GM21786 (cell line): ENCODE data around the gene KRT2.
"Not testable (repeated sequence)": the region's sequence is repeated elsewhere in the genome, so short reads cannot be mapped to it uniquely, and the experiment has no call there.

ENCODE experiments used
- ATAC-seq: cut with Tn5 transposase; IDR thresholded peaks from one replicate; pipeline ENCODE4 v1.9.1; 2021; ENCODE audit not compliant: unreplicated experiment

KRT2 gene

DNA sequence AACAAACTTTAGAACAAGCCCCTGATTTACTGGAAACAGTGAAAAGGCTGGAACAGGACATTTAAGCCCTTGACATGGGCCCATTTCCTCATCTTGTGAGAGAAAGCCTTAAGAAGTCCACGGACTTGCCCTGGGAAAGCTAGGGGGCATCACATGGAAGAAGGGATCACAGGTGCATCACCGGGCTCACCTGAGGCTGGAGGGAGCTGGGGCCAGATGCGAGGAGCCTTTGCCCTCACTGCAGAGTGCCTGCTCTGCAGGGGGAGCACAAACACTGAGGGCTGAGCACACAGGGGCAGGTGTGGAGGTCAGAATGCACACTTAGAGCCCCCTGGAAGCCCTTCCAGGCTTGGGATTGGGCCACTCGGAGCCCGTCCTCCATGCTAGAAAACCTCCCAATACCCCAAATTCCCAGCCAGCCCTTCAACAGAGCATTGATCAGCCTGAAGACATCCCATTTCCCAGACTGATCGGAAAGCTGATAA is 33.4 kb upstream of the KRT2 start:
- no peak for ATAC-seq

DNA sequence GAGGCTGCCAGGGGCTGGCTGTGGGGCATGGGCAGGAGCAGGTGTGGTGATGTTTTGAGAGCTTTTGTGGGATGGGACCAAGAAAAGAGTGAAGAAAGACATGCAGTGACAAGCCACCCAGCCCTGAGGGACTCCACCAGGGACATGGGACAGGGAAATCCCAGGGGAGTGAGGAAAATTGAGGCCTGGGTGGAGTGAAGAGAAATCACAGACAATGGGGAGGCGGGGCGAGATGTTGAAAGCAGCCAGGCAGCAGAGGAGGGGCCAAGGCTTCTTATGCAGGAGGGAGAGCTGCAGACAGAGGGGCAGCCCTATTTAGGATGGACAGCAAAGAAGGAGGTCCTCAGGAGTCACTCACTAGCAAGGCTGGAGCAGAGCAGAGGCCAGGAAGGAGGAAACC is 32.4 kb upstream of the KRT2 start:
- ATAC-seq: no peak

DNA sequence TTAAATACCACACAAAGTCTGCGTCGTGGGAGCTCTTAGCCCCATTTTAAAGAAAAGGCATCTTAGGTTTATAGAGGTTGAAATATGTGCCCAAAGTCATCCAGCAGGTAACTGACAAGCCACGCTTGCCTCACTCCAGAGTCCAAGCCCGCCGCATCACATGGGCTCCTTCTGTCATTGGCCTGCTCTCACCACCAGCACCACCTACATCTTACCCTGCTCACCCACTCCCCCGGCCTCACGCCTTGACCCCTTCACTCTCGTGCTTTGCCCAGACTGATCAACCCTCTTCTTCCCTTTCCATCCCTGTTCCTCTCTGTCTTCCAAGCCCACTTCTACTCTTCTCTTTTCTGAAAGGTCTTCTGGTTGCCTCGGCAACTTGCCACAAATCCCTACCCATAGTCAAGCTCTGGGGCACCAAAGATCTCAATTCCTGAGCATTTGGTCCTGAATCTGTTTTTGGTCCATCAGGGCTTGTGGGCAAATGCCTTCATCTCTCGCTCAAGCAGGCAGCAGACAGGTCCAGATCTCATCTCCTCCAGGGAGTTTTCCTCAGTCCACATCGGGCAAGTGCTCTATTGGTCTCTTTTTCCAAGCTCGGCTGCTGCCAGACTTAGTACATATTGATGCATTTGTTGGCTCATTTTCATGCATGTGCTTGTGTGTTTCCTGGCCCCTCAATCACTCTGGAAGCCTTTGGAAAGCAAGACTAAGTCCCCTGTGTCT is 31.7 kb upstream of the KRT2 start:
- ATAC-seq: no peak

DNA sequence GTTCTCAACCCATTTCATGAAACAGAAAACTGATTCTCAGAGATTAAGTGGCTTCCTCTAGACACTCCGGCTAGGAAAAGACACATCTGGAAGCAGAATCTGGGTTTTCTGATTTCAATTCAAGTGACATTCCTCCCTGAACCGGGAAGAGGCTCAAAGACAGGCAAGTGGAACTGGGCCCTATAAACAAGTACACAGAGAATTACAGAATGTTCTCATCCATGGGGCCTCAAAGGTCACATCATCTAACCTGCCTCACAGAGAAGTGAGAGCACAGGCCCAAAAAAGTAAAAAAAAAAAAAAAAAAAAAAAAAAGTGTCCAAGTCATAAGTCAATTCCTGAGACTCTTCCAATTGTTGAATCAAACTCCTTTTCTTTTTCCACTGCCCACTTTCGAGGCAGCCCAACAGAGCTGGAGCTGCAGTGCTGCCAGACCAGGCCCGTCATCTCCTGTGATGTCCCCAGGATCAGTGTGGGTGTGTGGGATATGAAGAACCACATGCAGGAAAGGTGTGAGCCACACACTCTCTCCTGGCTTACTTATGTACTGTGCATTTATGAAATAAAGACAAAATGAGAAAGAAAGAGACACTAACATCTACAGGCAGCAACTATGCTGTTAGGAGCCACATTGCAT is 31.0 kb upstream of the KRT2 start:
- no peak for ATAC-seq

DNA sequence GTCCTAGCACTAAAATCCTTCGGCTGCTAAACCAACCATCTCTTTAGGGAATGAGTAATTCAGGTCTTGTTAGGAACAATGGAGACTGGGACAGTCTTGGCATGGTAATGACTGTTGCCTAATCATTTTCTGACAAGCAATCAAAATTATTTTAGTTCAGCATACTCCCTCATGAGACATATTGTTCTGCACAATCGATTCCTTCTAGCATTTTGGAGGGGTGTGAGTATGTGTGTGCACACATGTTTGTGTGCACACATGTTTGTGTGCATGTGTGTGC is 30.3 kb upstream of the KRT2 start:
- ATAC-seq: no peak

DNA sequence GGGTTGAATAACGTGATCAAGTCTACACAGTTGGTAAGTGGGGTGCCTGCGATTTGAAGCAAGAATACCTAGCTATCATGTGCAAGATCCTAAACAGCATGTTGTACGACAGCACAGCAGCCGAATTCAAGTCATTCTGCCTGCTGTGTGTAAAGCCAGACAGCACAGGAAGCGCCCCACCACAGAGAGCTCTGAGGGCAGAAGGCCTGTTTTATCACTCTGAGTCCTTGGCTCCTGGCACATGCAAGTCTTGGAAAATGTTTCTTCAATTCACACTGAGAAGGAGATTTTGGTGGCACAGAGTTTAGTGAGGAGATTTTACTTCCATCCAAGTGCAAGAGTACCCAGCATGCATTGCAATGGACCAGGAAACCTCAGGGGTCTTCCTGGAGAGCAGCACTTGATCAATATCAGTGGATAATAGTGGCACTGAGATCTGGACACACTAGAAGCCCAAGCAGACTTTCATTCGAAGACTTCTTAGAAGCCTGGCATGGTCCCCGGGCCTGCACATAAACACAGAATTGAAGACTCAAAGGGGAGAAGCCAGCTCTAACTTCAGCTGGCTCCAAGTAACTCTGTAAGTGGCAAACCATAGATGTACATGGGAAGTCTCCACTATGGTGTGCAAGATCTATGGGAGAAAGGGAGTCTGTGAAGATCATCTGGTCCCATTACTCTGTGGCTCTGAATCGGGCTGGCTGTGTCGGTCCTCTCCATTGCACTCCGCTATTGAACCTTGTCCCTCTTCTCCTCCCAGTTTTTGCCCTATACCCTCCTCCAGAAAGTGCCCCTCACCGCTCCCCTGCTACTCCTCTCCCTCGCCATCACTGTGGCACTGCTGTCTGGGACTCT is 29.7 kb upstream of the KRT2 start:
- no peak for ATAC-seq

DNA sequence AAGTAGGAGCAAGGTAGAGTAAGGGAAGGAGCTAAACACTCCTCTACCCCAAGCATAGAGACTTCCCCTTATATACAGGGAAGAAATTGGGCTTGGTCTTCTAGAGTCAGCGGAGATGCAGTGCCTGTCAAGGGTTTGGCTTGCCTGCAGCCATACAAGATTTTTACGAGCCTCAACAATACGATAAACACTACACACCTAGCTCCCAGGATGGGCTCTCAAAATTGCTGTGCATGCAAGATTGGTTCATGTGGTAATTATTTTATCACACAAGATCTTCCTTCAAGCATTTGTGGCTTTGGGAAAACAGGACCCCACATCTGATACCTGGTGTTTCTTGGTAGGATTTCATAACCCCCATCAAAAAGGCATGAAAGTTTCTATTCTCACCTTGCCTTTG is 28.4 kb upstream of the KRT2 start, which contains the start of gene KRT1:
Gene KRT1, minus strand, starts transcription at position 45 of the 400 bp plus-strand sequence. CDS start 59 bp downstream, outside the sequence.
- no peak for ATAC-seq

DNA sequence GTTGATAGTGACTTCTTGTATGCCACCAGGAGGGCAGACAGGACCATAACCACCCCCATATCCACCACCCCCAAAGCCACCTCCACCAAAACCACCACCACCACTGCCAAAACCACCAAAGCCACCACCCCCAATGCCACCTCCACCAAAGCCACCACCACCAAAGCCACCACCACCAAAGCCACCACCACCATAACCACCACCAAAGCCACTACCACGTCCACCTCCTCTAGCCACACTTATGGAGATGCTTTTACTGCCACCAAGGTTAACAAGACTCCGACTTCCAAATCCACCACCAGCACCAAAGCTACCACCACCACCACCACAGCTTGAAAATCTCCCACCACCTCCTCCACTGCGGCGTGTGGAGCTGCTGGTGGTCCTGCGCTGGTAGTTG is 27.9 kb upstream of the KRT2 start:
- no peak for ATAC-seq

DNA sequence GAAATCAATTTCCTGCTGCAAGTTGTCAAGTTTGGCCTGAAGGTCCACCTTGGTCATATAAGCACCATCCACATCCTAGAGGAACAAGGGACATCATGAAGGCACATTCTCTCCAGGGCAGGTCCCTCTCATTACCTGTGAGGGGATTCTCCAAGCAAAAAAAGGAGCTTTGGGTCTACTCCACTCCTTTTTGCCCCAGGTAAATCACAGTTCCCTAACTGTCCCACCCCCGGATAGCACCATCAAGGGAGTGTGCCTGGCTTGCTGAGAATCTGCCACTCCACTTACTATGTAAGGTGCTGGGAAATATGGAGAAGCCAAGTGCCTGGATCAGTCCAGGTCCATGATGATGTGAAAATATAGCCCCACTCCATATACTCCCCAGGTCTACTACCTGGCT is 25.7 kb upstream of the KRT2 start:
- ATAC-seq: no peak

DNA sequence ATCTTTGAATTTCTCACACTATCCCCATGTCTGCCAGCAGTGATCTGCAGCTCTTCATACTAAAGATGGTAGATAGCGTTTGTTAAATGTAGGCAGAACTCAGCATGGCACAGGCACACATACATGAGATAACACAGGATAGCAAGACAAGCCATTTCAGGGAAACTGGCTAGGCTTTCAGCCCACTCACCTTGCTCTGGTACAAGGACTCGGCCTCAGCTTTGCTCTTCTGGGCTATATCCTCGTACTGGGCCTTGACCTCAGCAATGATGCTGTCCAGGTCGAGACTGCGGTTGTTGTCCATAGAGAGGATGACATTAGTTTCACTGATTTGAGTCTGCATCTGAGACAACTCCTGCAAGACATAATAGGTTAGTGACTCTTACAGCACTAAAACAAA is 25.1 kb upstream of the KRT2 start:
- no peak for ATAC-seq

DNA sequence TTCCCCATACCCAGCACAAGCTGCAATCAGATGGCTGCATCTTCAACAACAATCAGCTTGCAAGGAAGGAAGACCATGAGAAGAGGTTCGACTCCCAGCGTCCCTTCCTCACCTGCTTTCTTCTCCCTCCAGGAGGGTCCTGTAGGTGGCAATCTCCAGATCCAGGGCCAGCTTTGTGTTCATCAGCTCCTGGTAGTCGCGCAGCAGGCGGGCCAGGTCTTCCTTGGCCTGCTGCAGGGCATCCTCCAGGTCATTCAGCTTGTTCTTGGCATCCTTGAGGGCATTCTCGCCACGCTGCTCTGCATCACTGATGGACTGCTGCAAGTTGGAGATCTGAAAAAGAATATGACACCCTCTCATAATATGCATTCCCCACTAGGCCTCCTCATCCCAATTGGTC is 24.2 kb upstream of the KRT2 start:
- no peak for ATAC-seq

DNA sequence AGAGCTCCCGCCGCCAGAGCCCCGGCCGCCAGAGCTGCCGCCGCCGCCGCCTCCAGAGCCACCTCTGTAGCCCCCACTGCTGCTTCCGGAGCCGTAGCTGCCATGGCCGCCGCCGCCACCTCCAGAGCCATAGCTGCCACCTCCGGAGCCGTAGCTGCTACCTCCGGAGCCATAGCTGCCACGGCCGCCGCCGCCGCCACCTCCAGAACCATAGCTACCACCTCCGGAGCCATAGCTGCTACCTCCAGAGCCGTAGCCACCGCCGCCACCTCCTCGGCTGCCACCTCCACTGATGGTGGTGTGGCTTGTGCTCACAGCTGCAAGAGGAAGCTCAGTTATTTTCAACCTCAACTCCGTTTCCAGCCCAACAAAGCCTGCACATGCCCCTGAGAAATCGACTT is 23.3 kb upstream of the KRT2 start:
- ATAC-seq: no peak

DNA sequence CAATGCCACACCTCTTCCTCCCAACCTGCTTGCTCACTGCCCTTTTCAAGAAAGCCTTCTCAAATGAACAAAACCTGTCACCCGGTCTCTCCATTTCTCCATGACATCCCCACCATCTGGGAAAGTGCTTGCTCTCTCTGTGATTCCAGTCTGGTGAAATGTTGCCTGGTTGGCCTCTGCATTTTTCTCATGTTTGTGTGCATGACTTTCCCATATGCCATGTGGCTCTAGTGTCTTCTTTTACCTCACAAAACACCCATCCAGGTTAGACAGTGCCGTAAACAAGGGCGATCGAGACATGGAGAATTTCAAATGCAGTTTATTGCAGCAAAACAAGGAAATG is 22.4 kb upstream of the KRT2 start:
- ATAC-seq: no peak

DNA sequence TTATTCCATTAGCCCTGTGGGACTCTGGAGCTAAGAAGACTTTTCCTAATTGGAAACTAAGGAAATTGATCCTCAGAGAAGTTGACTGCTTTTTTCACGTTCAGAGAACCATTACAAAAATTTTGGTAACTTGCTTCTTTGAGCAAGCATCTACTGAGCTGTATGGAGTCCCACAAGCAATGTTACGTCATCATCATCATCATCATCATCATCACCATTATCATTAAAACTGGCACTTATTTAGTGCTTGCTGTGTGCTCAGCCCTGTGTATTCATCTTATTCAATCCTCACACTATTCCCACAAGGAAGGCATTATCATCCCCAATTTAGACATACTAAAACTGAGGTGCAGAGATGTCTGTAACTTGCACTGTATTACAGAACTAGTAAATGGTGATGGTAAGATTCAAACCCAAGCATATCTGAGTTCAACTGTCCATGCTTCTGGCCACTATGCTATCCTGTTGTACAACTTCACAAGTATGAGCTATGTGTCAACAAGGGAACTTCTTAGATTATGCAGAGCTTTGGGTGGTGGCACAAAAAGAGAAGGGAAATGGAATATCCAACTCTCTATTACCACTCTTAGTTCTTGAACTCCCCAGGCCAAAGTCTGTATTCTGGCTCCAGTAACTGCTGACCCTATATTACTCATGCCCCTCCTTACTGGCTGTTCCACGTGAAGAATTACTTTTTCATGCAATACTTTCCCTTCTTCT is 21.9 kb upstream of the KRT2 start:
- no peak for ATAC-seq

DNA sequence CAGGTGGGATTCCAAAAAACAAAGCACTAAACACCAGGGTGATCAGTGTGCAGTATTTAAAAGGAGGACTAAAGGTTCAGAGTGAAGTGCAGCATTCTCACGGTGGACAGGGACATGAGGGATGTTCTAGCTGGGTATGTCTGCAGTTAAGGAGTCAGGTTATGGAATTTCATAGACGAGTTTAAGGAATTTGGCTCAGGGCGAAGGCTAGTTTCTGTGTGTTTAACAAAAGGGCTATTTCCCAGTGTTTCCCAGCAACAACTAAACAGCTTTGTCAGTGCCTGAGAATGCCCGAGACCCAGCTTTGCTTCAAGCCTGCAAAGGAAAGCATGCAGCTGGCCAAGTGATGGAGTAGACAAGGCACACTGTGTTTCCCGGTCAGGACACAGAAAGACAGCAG is 21.2 kb upstream of the KRT2 start:
- no peak for ATAC-seq

DNA sequence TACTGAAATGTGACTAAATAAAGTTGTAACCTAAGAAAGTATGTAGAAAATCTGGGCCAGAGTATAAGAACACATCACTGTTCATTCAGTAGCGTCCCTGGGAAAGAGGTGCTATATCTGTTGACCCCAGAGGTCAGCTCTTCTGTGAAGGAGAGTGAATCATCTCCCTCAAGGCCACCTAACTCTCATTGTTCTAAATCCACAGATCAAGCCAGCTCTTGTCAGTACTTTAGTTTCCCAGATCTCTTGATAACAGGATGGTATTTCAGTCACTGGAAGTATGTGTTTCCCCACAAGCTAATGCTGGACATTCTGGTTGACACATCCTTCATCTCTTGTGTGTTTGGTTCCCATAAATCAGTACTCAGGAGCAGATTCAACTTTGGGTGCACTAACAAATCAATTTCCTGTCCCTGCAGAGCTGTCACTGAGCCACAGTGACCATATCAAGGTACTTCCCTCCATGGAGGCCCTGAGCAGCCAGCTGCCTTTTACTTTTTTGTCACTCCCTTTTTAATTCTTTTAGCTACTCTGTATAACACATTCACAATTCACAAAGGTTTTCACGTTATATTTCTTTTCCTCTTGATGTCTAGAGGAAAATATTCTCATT is 20.4 kb upstream of the KRT2 start:
- no peak for ATAC-seq

DNA sequence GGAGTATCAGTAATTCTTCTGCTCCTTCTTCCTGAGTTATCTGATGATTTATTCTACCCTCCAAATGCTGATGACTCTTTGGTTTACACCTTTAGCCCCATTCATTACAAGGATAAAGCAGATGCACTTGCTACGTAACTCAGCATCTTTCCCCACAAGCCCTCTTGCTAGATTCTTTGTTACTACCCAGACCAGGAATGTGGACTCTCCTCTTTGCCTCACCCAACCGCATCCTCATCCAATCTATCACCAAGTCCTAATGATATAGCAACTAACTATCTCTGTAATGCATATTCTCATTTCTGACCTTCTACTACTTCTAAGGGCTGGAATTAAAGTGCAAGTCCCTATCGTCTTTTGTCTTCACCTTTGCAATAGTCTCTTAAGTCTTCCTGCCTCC is 18.9 kb upstream of the KRT2 start:
- ATAC-seq: no peak

DNA sequence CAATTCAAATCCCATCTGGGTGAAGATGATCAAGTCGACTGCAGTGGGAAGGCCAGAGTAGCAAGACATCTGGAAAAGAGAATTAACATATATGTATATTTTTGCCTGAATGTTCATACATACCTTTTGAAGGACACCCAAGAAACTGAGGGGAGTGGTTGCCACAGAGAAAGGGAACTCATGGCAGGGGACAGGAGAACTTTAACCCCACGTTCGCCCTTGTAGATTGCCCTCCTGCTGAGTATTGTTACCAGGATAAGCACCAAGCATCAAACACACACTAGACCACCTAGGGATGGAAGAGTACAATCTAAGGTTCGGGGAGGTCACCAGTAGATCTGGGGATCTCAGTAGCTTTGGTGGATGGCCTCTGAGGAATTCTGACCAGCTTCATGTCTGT is 18.5 kb upstream of the KRT2 start:
- no peak for ATAC-seq

DNA sequence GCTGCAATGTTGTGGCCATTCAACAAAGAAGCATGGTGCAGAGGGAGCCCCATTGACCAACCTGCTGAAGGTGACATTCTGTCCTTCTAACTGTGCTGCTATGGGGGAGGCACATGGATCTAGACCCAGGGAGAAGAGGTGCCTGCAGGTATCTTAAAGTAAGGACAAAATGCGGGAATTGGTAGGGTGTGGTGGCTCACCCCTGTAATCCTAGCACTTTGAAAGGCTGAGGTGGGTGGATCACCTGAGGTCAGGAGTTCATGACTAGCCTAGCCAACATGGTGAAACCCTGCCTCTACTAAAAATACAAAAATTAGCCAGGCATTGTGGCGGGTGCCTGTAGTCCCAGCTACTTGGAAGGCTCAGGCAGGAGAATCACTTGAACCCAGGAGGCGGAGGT is 17.9 kb upstream of the KRT2 start:
- ATAC-seq: not testable (repeated sequence)

DNA sequence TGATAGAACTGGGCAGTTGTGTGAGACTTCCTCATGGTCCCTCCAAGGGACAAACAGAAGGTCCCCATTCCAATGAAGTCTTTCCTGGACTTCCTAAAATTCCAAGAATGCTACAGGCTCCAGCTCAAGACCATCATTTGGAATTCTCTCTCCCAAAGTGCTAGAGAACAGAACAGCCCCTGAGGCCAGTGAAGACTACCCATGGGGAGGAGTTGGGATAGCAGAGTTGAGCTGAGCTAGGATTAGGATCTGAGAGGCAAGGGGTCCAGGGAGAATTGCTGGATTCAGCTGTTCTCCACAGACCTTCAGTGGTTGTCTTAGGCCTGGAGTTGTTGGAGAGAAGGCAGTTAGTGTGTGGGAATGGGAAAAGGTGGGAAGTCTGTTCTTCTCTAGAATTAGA is 17.4 kb upstream of the KRT2 start:
- no peak for ATAC-seq

DNA sequence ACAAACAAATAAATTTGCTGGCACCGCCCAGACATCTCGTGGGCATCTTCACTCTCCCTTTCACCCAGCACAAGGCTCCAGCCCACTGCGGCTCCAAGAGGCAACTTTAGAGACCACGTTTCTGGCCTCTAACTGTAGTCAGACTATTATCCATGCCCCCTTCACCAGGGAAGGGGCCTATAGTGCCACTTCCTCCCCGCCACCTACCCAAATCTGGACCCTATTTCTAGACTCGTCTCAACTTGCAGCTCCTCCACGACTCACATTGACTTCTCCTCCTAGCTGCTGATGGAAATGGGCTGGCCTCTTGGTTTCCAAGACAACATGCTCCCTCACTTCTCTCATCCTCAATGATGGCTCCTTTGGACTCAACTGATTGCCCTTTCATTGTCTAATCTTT is 15.9 kb upstream of the KRT2 start:
- no peak for ATAC-seq
